Lower lobe of right lung (tissue), 2 donors: ENCODE results near the gene JMJD1C. TPM values are rescaled to one million over a fixed set of nuclear protein-coding genes. Genes with fewer than 3 reads are reported as not detected.

Experiments
- ATAC-seq, 2 donors: fragments of 200-7000 bp; cut with Tn5 transposase; one replicate each; pipeline ENCODE4 v1.9.1; 2020 to 2022; ENCODE audit warnings: mild to moderate bottlenecking in 2 of 2, moderate library complexity in 2 of 2
- DNase-seq: peaks from one replicate; pipeline ENCODE4 v3.0.0-alpha.2; 2020
- H3K27ac ChIP-seq: fragments of 200-600 bp; one replicate; pipeline ENCODE4 v1.8.0; 2022
- H3K27me3 ChIP-seq: fragments of 200-600 bp; one replicate; pipeline ENCODE4 v1.8.0; 2022; ENCODE audit warnings: low read depth
- H3K36me3 ChIP-seq: fragments of 200-600 bp; one replicate; pipeline ENCODE4 v1.8.0; 2022; ENCODE audit warnings: mild to moderate bottlenecking
- H3K4me1 ChIP-seq: fragments of 200-600 bp; one replicate; pipeline ENCODE4 v1.8.0; 2022
- H3K4me3 ChIP-seq: fragments of 200-600 bp; one replicate; pipeline ENCODE4 v1.8.0; 2022; ENCODE audit warnings: mild to moderate bottlenecking
- H3K9me3 ChIP-seq: fragments of 200-600 bp; one replicate; pipeline ENCODE4 v1.8.0; 2022
- CTCF ChIP-seq: fragments of 200-600 bp; IDR thresholded peaks from one replicate; pipeline ENCODE4 v1.8.0; 2022; ENCODE audit warnings: antibody characterized with exemption, mild to moderate bottlenecking
- intact Hi-C: fragments of 100-400 bp; cut with DNase I; formaldehyde crosslinking; loops from one replicate; pipeline ENCODE4 v1.11.0; 2022
- total RNA-seq: library from RNA; stranded (reverse); fragmentation: NEBNext Ultra II Directional; extraction: Animal tissue kit (Norgen Biotek cat#: 25700); gene quantifications from one replicate; pipeline ENCODE4 v1.2.1, GENCODE V29; 2021
- donor health status: DM: no; HTN: yes; CAD: no; lungs with severe emphysema.

Gene JMJD1C
- total RNA-seq, 1 donor from 2014 or later = 100.0 TPM

- Histone ChIP-seq H3K27me3 (no peaks in the 10 kb centered on the region), H3K36me3 (peaks cover 10% of the 10 kb centered on the region), H3K27ac (no peak overlapping the region), H3K4me3 (no peak overlapping the region), H3K4me1 (peaks cover 5% of the 10 kb centered on the region), H3K9me3 (no peaks in the 10 kb centered on the region)
- no peak for TF ChIP-seq CTCF
- intact Hi-C loops = no loop called here
- DNase-seq = no peak
- no peak for ATAC-seq
Observed at GRCh38 chr10:63375458-63375857, 90.3 kb downstream of the JMJD1C start.

DNA sequence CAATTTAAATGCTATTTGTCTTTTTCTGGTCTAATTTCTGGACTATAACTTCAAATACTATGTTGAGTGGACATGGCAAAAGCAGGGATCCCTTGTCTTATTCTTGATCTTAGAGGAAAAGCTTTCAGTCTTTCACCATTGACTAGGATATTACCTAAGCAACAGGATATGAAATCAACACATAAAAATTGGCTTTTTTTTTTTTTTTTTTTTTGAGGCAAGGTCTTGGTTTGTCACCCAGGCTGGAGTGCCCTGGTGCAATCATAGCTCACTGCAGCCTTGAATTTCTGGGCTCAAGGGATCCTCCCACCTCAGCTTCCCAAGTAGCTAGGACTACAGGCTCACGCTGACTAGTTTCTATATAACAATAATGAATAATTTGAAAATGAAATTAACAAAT, 90.8 kb downstream of the JMJD1C start:
- no peak for ATAC-seq
- Histone ChIP-seq H3K9me3 (no peaks in the 10 kb centered on the region), H3K36me3 (peaks cover 10% of the 10 kb centered on the region), H3K4me1 (peaks cover 5% of the 10 kb centered on the region), H3K27ac (no peak overlapping the region), H3K27me3 (no peaks in the 10 kb centered on the region), H3K4me3 (no peak overlapping the region)
- no peak for TF ChIP-seq CTCF
- no peak for DNase-seq
- intact Hi-C loops = no loop called here

DNA sequence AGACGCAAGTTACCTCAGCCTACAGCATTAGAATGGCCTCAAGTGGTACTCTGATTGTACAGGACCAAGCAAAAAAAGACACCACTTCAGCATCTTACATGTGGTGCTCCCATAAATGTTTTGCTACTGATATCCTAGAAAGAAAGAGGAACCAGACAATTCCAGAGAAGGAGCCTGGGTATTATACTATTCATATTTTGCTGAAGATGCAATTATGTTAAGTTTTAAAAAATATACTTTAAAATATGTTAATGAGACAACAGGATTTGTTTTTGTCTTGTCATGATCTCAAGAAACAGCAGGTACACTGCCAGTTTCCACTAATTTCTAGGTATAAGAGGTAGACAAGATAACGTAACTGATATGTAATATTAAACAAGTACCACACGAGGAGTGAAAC, 92.6 kb downstream of the JMJD1C start:
- Histone ChIP-seq H3K27ac (no peak overlapping the region), H3K9me3 (no peaks in the 10 kb centered on the region), H3K4me3 (no peak overlapping the region), H3K36me3 (no peaks in the 10 kb centered on the region), H3K27me3 (no peaks in the 10 kb centered on the region), H3K4me1 (peaks cover 5% of the 10 kb centered on the region)
- intact Hi-C loops = no loop called here
- DNase-seq = no peak
- ATAC-seq = no peak
- no peak for TF ChIP-seq CTCF

GRCh38 chr10:63369711-63370110, 96.1 kb downstream of the JMJD1C start:
- Histone ChIP-seq H3K9me3 (no peaks in the 10 kb centered on the region), H3K36me3 (no peaks in the 10 kb centered on the region), H3K4me3 (no peak overlapping the region), H3K27me3 (no peaks in the 10 kb centered on the region), H3K4me1 (no peaks in the 10 kb centered on the region), H3K27ac (no peak overlapping the region)
- no peak for TF ChIP-seq CTCF
- DNase-seq (no peak), ATAC-seq (no peak)
- intact Hi-C loops = no loop called here

- intact Hi-C loops = no loop called here
- Histone ChIP-seq H3K36me3 (no peaks in the 10 kb centered on the region), H3K4me3 (no peak overlapping the region), H3K4me1 (no peaks in the 10 kb centered on the region), H3K27me3 (no peaks in the 10 kb centered on the region), H3K27ac (no peak overlapping the region), H3K9me3 (no peaks in the 10 kb centered on the region)
- ATAC-seq (no peak), DNase-seq (no peak)
- TF ChIP-seq CTCF = no peak
Observed at GRCh38 chr10:63368365-63368764, 97.4 kb downstream of the JMJD1C start.

GRCh38 chr10:63366933-63367332, 98.8 kb downstream of the JMJD1C start:
- H3K27me3 ChIP-seq = no peaks in the 10 kb centered on the region
- ATAC-seq (no peak), DNase-seq (no peak)
- no peaks in the 10 kb centered on the region for H3K36me3 ChIP-seq
- no peaks in the 10 kb centered on the region for H3K9me3 ChIP-seq
- no peak overlapping the region for H3K27ac ChIP-seq
- intact Hi-C loops = no loop called here
- no peak for TF ChIP-seq CTCF
- H3K4me3 ChIP-seq = no peak overlapping the region
- H3K4me1 ChIP-seq = no peaks in the 10 kb centered on the region
